ACC112 (cell line): ENCODE results near the gene MLH3.

ENCODE experiments used
- H2AFZ ChIP-seq: fragments of 200-600 bp; sonication (generic); one replicate; pipeline ENCODE4 v1.6.0; 2017; ENCODE audit warnings: antibody characterized with exemption, low read length; ENCODE audit not compliant: unreplicated experiment
- H3K27ac ChIP-seq: fragments of 200-600 bp; sonication (generic); 2 replicates; pipeline ENCODE4 v1.5.1; 2014; ENCODE audit warnings: low read depth, mild to moderate bottlenecking, antibody characterized with exemption, low read length, moderate library complexity
- H3K27me3 ChIP-seq: fragments of 200-600 bp; sonication (generic); 2 replicates; pipeline ENCODE4 v1.6.1; 2014; ENCODE audit warnings: mild to moderate bottlenecking, antibody characterized with exemption, low read length, moderate library complexity, mixed read lengths; ENCODE audit not compliant: insufficient read depth
- H3K36me3 ChIP-seq: fragments of 200-600 bp; sonication (generic); 2 replicates; pipeline ENCODE4 v1.6.1; 2016; ENCODE audit warnings: mild to moderate bottlenecking, antibody characterized with exemption, low read length, moderate library complexity, mixed read lengths; ENCODE audit not compliant: insufficient read depth
- H3K4me1 ChIP-seq: fragments of 200-600 bp; sonication (generic); one replicate; pipeline ENCODE4 v1.6.1; 2016; ENCODE audit warnings: low read length, mixed read lengths; ENCODE audit not compliant: insufficient read depth, unreplicated experiment, control insufficient read depth
- H3K4me3 ChIP-seq: fragments of 200-600 bp; sonication (generic); 2 replicates; pipeline ENCODE4 v1.5.1; 2014; ENCODE audit warnings: mild to moderate bottlenecking, low read depth, low read length
- H3K79me2 ChIP-seq: fragments of 200-600 bp; sonication (generic); one replicate; pipeline ENCODE4 v1.6.0; 2016; ENCODE audit warnings: low read length; ENCODE audit not compliant: control insufficient read depth, unreplicated experiment, insufficient read depth

MLH3 gene

DNA sequence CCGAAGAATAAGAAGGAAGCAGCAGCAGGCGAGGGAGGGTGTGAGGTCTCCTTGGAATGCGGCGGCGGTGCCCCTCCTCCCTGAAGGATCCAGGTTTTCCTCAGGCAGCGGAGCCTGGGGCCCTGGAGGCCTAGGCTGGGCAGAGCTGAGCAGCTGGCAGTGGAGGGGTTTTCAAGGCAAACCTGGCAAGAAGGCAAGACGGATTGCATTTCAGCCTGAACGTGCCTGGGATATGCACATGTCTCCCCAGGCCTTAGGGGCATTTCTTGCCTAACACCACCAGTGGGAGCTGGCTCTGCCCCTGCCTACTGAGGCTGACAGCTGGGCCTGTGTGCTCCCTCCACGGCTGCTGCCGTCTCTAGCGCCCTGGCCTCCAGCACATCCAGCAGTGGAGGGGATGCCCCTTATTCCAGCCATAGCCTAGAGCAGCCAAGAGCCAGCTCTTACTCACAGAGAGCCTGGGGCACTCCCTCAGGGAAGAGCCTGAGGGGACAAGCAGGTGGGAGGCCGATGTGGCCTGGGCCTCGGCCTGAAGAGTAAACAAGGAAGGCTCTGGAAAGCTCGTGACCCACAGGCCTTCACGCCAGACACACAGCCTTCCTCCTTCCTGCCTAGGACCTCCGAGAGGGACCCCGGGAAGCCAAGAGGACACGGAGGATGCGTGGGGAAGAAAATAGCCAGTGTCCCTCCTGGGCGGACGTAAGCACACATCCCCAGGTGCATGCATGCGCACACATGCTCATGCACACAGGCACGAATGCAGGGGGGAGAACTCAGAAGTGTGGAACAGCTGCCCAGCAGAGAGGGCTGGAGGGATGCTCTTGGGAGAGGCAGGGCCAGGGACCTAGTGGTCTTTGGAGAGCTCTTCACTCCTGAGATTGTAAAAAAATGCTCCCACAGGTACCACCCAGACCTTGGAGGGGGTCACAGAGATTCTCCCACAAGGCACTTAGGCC is 71.5 kb downstream of the MLH3 start:
- peaks cover 29% of the 10 kb centered on the region for H3K4me1 ChIP-seq
- H3K4me3 ChIP-seq, result no peak overlapping the region
- no peak overlapping the region for H2AFZ ChIP-seq
- H3K36me3 ChIP-seq, result no peaks in the 10 kb centered on the region
- no peak overlapping the region for H3K27ac ChIP-seq
- H3K27me3 ChIP-seq, result no peaks in the 10 kb centered on the region
- H3K79me2 ChIP-seq, result no peaks in the 10 kb centered on the region

GRCh38 chr14:74979029-74979428 is 72.2 kb downstream of the MLH3 start:
- Histone ChIP-seq H3K27ac (no peak overlapping the region), H2AFZ (no peak overlapping the region), H3K79me2 (no peaks in the 10 kb centered on the region), H3K4me1 (peaks cover 29% of the 10 kb centered on the region), H3K27me3 (no peaks in the 10 kb centered on the region), H3K4me3 (no peak overlapping the region), H3K36me3 (no peaks in the 10 kb centered on the region)

DNA sequence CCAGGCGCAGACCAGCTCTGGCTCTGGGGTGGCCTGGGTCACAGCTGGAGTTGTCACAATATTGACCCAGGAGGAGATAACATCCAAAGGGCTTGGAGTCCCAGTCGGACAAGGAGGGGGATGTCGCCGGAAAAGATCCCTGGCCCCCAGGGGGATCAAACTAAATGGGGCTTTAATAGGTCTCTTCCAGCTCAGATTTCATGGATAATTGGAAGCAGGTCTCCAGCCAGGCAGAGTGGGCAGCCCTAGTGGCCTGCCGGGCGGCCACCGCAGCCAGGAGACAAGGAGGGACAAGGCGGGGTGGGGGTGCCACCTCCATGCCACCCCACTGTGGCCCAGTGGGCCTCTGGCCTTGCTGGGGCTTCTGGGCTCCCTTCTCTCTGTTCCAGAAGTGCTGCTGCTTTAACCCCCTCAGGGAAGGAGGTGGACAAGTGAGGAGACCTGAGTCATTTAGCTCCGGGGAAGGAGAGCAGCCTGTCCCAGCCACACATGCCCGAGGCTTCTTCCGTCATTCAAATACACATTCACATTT is 72.8 kb downstream of the MLH3 start:
- peaks cover 29% of the 10 kb centered on the region for H3K4me1 ChIP-seq
- H2AFZ ChIP-seq, result no peak overlapping the region
- H3K79me2 ChIP-seq, result no peaks in the 10 kb centered on the region
- no peaks in the 10 kb centered on the region for H3K36me3 ChIP-seq
- H3K4me3 ChIP-seq, result no peak overlapping the region
- H3K27ac ChIP-seq, result no peak overlapping the region
- H3K27me3 ChIP-seq, result no peaks in the 10 kb centered on the region

- H3K4me3 ChIP-seq, result no peak overlapping the region
- H3K4me1 ChIP-seq, result peaks cover 29% of the 10 kb centered on the region
- no peaks in the 10 kb centered on the region for H3K36me3 ChIP-seq
- no peaks in the 10 kb centered on the region for H3K27me3 ChIP-seq
- H2AFZ ChIP-seq, result no peak overlapping the region
- H3K79me2 ChIP-seq, result no peaks in the 10 kb centered on the region
- no peak overlapping the region for H3K27ac ChIP-seq
Measured at GRCh38 chr14:74977901-74978385, 73.3 kb downstream of the MLH3 start.

- Histone ChIP-seq H3K27me3 (no peaks in the 10 kb centered on the region), H2AFZ (no peak overlapping the region), H3K27ac (no peak overlapping the region), H3K36me3 (no peaks in the 10 kb centered on the region), H3K79me2 (no peaks in the 10 kb centered on the region), H3K4me1 (peaks cover 29% of the 10 kb centered on the region), H3K4me3 (no peak overlapping the region)
Measured at GRCh38 chr14:74977164-74977900, 73.9 kb downstream of the MLH3 start.

DNA sequence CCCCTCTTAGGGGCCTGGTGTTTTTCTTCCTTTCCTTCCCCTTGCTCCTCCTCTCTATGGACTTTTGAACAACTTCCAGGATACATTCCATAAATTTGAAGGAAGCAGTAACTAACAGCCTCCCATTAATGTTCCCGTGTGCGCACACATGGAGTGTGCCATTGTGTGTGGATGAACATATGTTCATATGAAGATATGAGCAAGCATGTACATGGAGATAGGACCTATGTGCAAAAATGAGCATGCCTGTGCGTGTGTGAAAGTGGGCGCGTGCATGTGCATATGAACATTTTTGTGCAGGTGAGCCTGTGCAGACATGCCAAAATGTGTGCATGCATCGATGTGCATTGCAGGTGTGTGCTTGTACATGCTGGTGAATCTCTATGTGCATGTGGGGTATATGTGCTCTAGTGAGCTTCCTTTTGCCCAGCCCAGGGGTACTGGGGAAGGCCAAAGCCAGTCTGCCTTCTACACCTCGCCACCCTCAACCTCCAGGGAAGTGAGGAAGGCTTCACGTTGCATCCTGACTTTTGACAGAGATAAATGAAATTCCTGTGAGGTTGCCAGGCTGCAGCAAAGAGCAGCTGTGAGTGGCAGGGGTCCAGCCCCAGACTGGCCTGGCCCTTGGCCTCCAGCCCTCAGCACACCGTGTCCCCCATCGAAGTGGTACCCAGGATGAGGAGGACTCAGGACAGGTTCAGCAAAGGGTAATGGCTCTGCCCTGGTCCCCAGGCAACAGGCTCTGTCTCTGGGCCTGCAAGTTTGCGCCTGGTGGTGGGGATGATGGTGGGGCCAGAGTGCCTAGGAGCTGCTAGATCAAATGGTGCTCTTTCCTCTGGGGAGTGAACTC is 74.8 kb downstream of the MLH3 start:
- Histone ChIP-seq H3K4me1 (peaks cover 22% of the 10 kb centered on the region), H3K79me2 (no peaks in the 10 kb centered on the region), H3K27ac (no peak overlapping the region), H3K4me3 (no peak overlapping the region), H2AFZ (no peak overlapping the region), H3K27me3 (no peaks in the 10 kb centered on the region), H3K36me3 (no peaks in the 10 kb centered on the region)

DNA sequence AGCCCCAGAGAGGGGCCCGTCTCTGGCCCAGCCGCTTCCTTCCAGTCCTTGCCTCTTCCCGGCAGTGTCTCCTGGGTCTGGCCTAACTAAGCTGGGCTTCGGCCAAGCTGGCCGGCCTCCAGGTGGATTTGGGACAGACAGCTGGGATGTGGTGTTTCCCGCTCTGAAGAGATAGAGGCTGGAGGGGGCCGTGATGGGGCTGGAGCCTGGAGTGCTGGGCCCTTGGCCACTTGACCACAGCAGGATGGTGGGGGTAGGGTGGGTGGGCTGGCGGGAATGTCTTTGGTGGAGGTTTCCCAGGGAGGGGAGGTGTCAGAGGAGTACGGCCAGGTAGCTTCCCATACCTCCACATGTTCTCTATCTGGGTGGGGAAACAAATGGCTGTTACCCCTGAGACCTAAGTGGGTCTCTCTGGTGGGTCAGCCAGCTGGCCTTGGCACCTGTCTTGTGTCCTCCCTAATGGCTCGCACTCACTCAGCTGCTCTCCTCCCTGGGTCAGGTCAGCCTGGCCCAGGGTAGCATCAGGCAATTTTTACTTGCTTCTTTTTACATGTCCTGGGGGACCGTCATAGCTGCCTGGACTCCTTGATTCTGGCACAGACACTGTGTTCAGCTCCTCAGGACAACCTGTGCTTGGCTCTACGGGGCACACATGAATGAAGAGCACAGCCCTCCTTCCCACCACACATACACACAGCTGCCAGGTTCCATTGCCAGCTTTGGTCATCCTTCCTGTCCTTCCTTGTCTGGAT is 76.0 kb downstream of the MLH3 start:
- Histone ChIP-seq H3K27ac (no peak overlapping the region), H3K4me3 (no peak overlapping the region), H3K27me3 (no peaks in the 10 kb centered on the region), H3K4me1 (peaks cover 9% of the 10 kb centered on the region), H3K36me3 (no peaks in the 10 kb centered on the region), H3K79me2 (no peaks in the 10 kb centered on the region), H2AFZ (no peak overlapping the region)

GRCh38 chr14:74974364-74975058 is 76.8 kb downstream of the MLH3 start:
- Histone ChIP-seq H3K4me1 (peaks cover 2% of the 10 kb centered on the region), H3K27ac (no peak overlapping the region), H3K4me3 (no peak overlapping the region), H3K79me2 (no peaks in the 10 kb centered on the region), H3K27me3 (no peaks in the 10 kb centered on the region), H2AFZ (no peak overlapping the region), H3K36me3 (no peaks in the 10 kb centered on the region)

GRCh38 chr14:74973905-74974363 is 77.3 kb downstream of the MLH3 start:
- H2AFZ ChIP-seq, result no peak overlapping the region
- no peaks in the 10 kb centered on the region for H3K4me1 ChIP-seq

More at GRCh38 chr14:74973905-74974363, 77.3 kb downstream of the MLH3 start:
- no peaks in the 10 kb centered on the region for H3K36me3 ChIP-seq
- H3K27ac ChIP-seq, result no peak overlapping the region
- H3K79me2 ChIP-seq, result no peaks in the 10 kb centered on the region
- no peak overlapping the region for H3K4me3 ChIP-seq
- H3K27me3 ChIP-seq, result no peaks in the 10 kb centered on the region
